Stimulated activated CD8-positive, alpha-beta memory T cell treated with anti-CD3 and anti-CD28 coated beads, Interleukin-7, amount 100 ng/mL, for 4 hours (primary cell): Measurements from ENCODE around the gene CCDC116.
A peak's percentile ranks its signal among the peaks of the same experiment; 100 is the strongest.
"Not testable (repeated sequence)": the region's sequence is repeated elsewhere in the genome, so short reads cannot be mapped to it uniquely, and the experiment has no call there.

ENCODE experiments used
- DNase-seq, 2 donors: peaks; one replicate each; pipeline ENCODE4 v3.0.0-alpha.2; 2020; ENCODE audit warnings: low read depth in 2 of 2

The CCDC116 gene

GRCh38 chr22:21652010-21652546 is 19.5 kb downstream of the CCDC116 start:
- peak; percentile 65 to 73 for DNase-seq

DNA sequence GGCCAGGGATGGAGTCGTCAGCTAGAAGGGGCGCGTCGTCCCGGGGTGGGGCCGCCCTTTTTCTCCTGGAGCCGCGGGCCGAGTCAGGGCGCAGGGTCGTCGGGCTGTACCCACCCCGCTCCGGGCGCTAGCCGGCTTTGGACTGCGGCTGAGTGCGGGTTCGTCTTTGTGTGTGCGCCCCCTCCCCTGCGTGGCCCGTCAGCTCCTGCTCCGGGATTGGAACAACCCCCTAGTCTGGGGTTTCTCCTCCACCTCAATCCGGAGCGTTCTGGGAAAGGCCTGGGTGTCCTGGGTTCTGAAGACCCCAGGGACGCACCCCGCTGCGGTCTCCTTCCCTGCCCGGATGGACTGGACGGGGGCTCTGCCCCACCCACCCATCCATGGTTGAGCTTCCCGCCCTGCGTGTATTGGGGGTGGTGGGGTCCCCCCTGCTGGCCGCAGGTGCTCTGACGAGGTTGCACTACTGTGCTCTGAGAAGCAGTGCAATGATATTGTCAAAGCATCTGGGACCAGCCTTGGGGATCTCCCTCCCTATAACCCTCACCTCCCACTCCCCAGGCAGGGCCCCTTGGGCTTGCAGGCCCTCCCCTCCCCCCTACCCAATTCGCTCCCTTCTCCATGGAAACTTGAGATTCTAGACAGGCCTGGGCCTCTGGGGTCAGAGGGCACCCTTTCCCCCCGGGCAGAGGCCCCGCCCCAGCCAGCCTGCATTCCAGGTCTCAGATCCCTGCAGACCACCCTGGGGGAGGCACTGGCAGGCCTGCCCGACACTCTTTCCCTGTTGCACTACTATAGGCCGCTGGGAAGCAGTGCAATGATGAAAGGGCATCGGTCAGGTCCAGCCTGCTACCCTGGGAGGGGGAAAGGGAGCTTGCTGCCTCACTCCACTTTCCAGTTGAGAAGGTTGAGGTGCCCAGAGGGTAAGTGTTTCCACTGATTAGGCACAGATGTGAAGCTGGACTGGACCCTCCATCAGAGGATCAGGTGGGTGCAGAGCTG is 20.3 kb downstream of the CCDC116 start:
- no peak for DNase-seq

- DNase-seq = no peak
These were observed 24.4 kb downstream of the CCDC116 start for GRCh38 chr22:21657020-21657359.

DNA sequence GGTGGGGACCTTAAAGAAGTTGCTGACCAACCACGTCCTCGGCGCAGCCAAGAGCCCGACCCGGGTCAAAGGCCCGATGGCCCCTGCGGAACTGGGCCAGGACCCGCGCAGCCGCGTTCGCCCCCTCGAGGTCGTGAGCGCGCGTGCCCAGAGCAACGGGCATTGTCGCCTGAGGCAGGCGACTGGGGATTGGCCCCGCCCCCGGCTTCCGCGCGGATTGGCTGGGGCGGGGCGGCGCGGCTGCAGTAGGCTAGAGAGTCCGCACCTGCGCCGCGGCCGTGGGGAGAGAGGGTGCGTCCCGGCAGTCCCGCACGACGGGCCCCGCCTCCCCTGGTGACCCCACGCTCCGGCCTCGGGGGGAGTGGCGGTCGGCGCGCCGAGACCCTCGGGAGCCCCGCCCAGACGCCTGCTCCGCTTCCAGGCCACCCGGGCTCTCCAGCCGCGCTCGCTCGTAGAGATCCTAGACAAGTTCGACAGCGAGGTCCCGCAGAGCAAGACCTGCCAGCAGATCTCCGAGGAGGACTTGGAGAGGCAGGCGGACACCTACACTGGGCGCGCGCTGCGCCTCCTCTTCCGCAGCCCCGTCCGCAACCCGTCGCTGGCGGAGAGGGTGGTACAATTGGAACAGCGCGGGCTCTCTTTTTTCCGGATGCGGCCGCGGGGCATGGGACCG is 24.9 kb downstream of the CCDC116 start:
- DNase-seq = peak; percentile 29 to 72

DNA sequence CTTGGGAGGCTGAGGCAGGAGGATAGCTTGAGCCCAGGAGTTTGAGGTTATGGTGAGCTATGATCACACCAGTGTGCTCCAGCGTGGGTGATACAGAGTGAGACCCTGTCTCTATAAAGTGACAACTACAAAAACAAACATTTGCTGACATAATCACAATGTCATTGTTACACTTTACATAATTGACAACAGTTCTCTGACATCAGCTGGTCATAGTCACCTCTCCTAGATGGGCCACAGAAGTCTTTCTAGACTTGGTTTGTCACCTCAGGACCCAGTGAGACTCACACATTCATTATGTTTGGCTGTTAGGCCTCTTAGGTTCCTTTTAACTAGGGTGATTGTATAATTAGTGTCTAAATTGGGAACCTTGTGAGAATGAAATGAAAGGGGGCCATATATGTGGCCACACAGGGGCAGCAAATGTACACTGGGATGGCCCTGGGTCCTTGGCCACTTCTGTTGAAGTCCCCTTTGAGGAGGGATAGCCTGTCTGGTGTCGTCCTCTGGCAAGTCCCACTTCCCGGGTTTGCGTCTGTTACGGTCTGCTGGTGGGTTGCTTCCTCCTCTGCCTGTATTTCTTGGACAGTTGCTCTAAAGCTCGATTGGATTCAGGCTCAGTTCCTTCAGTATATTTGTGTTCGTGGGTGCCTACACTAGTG is 27.4 kb downstream of the CCDC116 start:
- no peak for DNase-seq

- DNase-seq = no peak
These were observed 28.3 kb downstream of the CCDC116 start for GRCh38 chr22:21660904-21661303.

- no peak for DNase-seq
These were observed 29.4 kb downstream of the CCDC116 start for GRCh38 chr22:21661991-21662390.

GRCh38 chr22:21663738-21664137 is 31.2 kb downstream of the CCDC116 start:
- no peak for DNase-seq

GRCh38 chr22:21665047-21665851 is 32.7 kb downstream of the CCDC116 start:
- DNase-seq = no peak

- DNase-seq = no peak
These were observed 34.2 kb downstream of the CCDC116 start for GRCh38 chr22:21666786-21667185.

DNA sequence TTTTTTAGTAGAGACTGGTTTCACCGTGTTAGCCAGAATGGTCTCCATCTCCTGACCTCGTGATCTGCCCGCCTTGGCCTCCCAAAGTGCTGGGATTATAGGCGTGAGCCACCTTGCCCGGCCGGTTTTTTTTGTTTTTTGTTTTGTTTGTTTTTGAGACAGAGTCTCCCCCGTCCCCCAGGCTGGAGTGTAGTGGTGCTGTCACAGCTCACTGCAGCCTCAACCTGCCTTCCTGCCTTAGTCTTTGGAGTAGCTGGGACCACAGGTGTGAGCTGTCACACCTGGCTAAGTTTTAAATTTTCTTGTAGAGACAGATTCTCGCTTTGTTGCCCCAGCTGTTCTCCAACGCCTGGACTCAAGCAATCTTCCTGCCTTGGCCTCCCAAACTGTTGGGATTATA is 36.5 kb downstream of the CCDC116 start:
- DNase-seq = no peak

DNA sequence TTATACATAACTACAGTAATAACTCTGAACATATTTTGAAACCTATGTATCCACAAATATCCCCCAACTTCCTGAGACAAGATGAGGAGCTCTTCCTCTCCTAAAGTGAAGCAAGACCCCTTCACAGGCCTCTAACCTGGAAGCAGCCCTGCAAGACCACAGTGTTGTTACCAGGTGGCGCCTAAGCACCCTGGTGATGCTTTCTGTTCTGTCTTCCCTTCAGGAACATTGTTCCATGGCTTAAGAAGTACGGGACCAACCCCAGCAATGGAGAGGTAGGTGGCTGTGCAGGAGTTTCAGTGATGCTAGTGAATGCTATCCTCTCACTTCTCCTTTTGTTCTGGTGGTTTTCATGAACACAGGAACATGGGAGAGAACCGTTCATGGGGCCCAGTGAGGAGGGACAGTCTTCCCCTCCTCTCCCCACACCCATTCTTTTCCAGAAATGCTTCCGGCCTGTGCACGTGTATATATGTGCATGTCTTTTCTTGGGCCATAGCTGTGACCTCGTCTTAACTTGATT is 39.6 kb downstream of the CCDC116 start:
- DNase-seq = no peak

GRCh38 chr22:21673534-21674321 is 41.2 kb downstream of the CCDC116 start:
- DNase-seq = no peak

DNA sequence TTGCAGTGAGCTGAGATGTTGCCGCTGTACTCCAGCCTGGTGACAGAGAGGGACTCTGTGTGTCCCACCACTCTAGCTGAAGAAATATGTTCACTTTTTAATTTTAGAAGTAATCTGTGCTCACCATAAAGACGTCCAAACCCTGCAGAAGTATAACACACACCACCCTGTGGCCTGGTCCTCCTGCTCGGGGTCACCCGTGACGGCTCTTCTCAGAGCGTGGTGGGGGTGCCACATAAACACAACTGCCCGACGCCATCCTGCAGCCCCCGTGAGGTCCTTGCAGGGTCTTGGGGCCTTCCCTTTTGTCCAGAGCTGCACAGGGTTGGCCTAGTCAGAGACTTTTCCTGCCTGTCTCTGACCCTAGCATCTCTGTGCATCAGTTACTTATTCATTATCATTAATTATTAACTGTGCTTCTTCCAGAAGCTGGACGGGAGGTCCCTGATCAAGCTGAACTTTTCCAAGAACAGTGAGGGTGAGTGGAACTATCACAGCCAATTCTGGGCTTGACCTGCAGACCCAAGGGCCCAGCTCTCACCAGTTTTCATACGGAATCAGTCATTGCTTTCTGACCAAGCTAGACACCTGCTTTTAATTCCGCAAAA is 42.2 kb downstream of the CCDC116 start:
- no peak for DNase-seq

- no peak for DNase-seq
These were observed 45.3 kb downstream of the CCDC116 start for GRCh38 chr22:21677606-21678443.

GRCh38 chr22:21678842-21679241 is 46.3 kb downstream of the CCDC116 start:
- not testable (repeated sequence) for DNase-seq

GRCh38 chr22:21679383-21679782 is 46.8 kb downstream of the CCDC116 start:
- DNase-seq = no peak

DNA sequence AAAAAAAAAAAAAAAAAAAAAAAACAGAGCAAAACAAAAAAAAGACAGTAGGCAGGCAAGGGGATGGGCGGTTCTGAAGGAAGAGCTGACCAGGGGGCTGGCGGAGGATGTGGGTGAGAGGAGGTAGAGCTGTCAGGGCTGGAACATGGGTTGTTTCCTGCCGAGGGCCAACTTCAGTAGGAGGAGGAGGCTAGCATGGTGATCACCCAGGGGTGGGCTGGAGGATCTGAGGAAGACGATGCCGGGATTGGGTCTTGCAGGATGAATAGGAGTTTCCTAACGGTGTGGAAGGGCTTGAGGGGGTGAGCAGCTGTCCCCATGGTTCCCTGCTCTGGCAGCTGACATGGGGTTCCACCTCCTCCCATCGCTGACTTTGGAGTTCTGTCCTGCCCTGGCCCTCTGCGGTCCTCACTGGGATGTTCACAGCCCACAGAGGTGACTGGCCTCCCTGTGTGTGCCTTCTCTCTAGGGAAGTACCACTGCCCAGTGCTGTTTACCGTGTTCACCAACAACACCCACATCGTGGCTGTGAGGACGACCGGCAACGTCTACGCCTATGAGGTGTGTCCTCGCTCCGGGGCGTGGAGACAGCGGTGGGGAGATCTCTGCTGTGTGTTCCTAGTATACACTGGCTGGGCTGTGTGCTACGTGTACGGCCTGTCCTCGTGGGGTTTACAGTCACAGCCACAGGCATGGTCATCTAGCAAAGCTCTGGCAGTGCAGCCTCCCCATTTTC is 48.4 kb downstream of the CCDC116 start:
- DNase-seq = no peak
